Kidney glomerular epithelial cell (primary cell): Measurements from ENCODE around the gene ANKRD28.
"Not testable (repeated sequence)": the region's sequence is repeated elsewhere in the genome, so short reads cannot be mapped to it uniquely, and the experiment has no call there.

Experiments used
- DNase-seq: peaks from one replicate; lab custom pipeline; 2025; lab: John Stamatoyannopoulos, UW

The ANKRD28 gene

DNA sequence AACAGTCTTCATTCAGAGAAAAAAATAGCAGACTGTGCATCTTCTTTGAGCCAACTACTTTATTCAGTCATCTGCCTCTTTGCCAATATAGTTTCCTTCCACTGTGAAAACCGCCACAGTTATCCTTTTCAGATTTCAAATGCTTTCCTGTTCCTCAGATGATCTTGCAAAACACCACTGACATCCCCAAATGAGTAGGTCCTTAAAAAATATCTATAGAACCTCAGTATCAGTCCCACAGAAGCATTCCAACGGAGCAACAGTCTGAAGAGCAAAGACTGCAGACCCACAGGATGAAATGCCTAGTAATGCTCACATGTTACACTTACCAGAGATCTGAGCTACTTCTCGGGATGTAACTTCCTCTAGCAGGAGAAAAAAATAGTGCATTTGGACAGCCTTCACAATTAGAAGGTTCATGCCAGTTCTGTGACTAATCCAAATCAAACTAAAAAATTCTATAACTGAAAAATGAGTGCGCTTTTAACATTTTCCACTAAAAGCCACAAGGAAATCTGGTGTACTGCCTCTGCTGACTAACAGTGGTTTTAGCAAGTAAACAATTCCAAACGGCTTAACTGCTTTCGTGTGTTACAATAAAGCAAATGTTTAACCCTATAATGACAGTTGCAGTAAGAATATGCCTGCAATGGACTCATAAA, at the start of gene ANKRD28:
Gene ANKRD28 (minus strand): TSS at position 338 of the 662 bp plus-strand sequence. CDS start 1,458 bp downstream, outside the sequence.
- peak; percentile 88 for DNase-seq

DNA sequence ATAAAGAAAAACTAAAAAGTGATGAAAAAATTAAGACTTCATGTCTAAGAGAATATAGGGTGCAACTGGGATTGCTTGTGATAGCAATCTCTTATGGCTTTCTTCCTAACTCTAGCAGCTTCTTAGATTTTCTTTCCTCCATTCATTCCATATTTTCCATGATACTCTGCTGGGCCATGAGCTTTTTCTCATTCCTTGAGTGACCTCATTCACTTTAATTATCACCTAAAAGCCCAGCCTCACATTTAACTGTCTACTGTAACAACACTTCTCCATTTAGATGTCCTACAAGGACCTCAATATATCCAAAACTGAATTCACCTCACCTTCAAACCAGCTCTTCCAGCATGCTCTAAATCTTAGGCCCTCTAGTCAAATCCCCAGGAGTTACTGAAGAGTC, 49.5 kb upstream of the ANKRD28 start:
- no peak for DNase-seq

DNA sequence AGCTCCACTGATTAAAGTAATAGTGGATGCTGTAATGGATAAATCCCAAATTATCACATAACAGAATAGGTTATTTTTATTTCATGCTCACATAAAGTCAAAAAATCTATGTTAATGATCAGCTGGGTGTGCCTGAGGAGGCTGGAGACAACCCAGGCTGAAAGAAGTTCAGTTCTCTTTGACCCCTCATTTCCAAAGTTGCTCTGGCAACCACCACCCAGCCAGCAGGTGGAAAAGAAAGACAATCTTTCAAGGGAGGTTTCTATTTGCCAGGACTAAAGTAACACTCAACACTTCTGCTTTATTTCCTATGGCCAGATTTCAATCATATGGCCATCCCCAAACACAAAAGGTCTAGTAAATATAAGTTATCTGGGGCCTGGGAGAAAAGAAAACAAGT, 48.8 kb upstream of the ANKRD28 start:
- DNase-seq, result no peak

DNA sequence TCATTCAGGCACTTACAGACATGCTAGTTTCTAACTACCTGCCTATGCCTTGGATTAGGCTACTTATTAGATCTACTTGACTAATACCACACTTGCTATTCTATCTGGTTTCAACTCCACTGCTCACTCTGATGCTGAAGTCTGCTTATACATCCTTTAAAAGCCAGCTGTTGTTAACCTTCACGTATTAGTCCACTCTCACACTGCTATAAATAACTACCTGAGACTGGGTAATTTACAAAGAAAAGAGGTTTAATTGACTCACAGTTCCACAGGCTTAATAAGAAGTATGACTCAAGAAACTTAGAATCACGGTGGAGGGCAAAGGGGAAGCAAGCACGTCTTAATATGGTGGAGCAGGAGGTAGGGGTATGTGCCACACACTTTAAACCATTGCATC, 47.7 kb upstream of the ANKRD28 start:
- no peak for DNase-seq

DNA sequence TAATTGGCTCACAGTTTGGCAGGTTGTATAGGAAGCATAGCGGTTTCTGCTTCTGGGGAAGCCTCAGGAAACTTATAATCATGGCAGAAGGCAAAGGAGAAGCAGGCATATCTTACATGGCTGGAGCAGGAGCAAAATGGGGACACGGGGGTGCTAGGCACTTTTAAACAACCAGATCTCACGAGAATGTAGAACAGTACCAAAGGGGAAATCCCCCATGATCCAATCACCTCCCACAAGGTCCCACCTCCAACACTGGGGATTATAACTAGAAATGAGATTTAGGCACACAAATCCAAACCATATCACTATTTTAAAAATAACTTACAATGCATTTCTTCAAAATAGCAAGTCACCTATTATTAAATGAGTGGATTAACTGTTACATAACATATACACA, 47.1 kb upstream of the ANKRD28 start:
- no peak for DNase-seq

DNA sequence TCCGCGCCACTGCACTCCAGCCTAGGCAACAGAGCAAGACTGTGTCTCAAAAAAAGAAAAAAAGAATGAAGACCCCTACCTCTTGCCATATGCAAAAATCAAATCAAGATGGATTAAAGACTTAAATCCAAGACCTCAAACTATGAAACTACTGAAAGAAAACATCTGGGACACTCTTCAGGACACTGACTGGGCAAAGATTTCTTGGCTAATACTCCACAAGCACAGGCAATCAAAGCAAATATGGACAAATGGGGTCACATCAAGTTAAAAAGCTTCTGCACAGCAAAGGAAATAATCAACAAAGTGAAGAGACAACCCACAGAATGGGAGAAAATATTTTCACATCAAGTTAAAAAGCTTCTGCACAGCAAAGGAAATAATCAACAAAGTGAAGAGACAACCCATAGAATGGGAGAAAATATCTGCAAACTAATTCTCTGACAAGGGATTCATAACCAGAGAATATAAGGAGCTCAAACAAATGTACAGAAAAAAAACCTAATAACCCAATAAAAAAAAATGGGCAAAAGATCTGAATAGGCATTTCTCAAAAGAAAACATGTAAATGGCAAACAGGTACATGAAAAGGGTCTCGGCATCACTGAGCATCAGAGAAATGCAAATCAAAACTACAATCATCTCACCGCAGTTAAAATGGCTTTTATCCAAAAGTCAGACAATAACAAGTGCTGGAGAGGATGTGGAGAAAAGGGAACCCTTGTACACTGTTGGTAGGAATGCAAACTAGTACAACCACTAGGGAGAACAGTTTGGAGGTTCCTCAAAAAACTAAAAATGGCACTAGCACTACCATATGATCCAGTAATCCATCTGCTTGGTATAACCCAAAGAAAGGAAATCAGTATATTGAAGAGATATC, 43.6 kb upstream of the ANKRD28 start:
- not testable (repeated sequence) for DNase-seq

DNA sequence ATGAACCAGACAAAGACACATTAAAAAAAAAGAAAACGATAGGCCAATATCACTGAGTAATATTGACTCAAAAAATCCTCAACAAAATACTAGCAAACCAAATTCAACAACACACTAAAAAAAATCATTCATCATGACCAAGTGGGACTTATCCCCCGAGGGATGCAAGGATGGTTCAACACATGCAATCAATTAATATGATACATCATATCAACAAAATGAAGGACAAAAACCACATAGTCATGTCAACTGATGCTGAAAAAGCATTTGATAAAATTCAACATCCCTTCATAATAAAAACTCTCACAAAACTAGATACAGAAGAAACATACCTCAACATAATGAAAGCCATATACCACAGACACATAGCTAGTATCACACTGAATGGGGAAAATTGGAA, 41.8 kb upstream of the ANKRD28 start:
- no peak for DNase-seq

DNA sequence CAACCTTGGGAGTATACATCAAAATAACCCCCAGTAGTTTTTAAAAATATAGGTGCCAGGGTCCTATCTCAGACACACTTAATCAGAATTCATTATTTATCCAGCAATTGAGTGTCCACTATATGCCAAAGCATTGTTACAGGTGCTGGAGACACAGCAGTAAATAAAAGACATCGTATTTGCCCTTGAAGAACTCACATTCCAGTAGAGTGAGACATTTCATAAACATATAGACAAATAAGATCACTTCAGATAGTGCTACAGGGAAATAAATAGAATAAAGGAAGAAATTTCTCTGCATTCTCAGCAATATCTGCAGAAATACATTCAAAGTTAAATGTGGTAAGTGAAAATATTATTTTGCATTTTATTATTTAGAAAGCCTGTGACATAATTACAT, 34.1 kb upstream of the ANKRD28 start:
- no peak for DNase-seq

DNA sequence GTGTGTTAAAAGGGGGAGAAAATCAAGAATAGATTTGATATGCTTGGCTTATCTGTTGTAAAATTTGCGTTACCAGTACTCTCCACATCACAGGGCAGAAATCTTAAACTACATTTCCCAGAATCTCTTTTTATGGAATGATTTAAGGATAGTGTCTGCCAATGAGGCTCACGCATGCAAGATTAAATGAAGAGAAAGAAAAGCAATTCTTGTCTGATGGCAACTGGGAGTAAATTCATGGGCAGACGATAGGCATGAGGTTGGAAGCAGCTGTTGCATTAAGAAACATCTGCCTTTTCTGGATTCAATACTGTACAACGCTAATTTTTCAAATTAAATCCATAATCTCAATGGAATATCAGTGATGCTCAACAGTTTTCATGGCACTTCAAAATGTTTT, 27.2 kb upstream of the ANKRD28 start:
- no peak for DNase-seq

DNA sequence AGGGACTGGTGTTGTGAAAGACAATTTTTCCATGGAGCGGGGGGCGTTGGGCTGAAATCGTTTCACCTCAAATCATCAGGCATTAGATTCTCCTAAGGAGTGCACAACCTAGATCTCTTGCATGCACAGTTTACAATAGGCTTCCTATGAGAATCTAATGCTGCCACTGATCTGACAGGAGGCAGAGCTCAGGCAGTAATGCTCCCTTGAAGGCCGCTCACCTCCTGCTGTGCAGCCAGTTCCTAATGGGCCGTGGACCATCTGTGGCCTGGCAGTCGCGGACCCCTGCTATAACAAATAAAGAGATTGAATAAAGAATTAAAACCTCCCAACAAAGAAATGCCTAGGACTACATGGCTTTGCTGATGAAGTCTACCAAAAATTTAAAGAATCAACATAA, 25.3 kb upstream of the ANKRD28 start:
- DNase-seq, result no peak

DNA sequence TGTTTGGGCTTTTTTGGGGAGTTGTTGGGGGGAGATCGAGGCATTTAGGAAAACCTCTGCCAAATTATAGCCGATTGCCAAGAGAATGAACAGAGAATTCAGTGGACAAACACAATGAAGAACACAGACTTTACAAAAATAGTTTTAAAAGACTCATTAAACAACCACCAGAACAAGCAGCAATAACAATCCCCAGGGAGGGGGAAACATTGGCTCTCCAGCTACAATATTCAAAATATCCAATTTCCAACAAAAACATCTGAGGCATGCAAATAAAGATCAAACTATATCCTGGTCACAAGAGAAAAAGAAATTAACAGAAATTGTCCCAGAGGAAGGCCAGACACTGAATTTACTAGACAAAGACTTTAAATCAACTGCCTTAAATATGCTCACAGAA, 24.5 kb upstream of the ANKRD28 start:
- DNase-seq, result no peak

DNA sequence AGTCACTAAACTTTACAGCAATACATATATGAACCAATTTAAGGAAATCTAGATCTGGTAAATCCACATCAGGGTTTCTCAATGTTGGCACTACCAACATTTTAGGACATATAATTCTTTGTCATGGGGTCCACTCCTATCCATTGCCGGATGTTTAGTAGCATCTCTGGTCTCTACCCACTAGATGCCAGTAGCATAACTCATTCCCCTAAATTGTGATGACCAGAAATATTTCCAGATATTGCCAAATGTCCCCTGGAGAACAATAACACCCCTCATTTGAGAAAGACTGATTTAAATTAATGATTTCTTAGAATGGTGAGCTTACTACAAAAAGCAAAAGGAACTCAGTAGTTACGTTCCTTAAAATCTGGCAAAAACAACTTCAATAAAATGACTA, 23.1 kb upstream of the ANKRD28 start:
- no peak for DNase-seq

DNA sequence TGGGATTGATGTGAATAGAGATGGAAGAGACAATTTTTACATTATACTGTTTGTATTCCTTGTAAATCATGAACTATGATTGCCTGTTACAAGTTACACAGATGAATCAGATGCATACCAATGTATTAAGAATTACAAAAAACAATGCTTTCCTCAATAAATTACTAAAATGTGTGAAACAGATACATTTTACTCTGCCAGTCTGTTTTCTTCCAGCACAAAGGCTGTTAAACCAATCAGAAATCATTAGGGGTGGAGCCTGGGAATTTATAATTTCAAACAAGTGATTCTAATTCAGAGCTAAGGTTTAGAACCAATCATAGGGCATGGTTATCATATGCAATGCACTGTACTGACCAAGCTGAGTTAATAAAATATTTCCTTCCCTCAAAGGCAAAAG, 21.8 kb upstream of the ANKRD28 start:
- DNase-seq, result peak; percentile 20

DNA sequence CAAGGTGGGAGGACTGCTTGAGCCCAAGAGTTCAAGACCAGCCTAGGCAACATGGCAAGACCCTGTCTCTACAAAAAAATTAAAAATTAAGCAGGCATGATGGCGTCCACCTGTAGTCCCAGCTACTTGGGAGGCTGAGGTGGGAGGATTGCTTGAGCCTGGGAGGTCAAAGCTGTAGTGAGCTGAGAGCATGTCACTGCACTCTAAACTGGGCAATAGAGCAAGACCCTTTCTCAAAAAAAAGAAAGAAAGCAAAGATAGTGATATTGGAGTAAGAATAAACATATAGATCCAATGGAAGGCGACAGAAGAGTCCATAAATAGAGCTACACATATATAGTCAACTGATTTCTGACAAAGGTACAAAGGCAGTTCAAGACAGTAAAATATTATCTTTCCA, 21.3 kb upstream of the ANKRD28 start:
- no peak for DNase-seq

DNA sequence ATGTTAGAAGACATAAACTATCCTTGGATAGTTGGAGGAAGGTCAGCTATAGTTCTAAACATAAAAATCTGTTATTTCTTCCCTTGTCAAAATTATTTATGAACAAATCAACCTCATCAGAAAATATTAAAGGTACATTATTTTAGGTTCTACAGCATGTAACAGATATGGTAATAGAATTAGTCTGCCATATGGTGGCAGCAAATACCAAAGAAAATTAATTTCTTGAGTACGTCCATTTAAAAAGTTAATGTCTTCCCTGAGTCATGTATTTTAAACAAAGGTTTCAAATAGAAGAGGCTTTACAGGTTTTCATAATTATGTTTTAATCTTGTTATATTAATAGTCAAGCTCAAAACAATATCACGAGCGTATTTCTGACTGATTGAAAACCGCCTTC, 17.9 kb upstream of the ANKRD28 start:
- DNase-seq, result peak; percentile 46

DNA sequence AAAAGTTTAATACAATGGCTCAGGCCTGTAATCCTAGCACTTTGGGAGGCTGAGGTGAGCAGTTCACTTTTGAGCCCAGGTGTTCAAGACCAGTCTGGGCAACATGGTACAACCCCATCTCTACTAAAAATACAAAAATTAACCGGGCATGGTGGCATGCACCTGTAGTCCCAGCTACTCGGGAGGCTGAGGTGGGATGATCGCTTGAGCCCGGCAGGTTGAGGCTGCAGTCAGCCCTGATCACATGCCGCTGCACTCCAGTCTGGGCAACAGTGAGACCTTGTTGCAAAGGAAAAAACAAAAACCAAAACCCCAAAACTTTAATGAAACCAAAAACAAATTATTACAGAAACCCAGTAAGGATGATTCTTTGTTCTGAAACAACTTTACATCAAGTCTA, 15.3 kb upstream of the ANKRD28 start:
- not testable (repeated sequence) for DNase-seq

DNA sequence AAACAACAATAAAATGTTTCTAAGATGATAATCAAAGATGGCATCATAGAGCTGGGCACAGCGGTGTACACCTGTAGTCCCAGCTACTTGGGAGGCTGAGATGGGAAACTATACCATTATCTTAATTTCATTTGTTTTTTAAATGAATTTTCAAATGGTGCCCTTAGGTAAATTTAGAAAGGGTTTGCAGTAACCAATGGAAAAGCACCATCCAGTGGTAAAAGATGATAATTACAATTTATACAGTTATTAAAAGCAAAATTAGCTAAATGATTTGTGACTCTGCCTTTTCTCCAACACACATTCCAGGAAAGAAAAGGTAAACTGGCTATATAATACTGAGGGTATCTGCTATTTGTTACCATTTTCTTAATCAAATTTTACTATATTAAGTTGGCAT, 14.4 kb upstream of the ANKRD28 start:
- DNase-seq, result peak; percentile 34

DNA sequence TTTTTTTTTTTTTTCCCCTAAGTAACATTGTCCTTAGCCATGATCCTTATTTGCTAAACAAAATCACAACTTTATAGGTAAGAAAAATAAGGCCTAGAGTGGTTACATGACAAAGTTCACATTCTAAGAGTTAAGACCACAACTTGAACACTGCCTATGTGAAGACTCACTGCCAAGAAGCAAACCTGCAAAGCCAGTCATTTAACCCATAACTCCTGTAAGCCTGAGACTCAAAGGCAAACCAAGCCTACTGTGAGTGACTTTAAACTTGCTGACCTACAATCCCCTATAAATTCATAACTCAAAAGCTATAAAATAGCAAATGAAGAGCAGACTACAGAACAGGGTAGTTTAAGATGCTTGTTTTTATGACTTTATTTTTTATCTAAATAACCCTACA, 12.9 kb upstream of the ANKRD28 start:
- DNase-seq, result no peak

DNA sequence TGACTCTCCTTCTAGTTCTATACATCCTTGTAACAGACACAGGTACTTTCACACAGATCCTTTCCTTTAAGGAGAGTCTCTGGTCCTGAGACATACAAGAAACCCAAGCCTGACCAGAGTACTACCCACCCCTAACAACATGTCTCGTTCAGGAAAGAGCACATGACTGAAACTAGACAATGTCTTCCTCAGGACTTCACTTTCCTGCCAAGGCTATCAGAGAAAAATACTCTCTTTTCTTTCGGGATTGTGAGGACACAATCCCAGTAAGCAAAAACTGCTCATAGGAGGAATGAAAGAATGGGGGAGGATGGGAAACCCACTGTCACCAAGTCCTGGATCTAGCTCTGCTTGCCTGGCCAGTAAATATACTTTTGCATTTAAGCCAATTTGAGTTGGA, 11.5 kb upstream of the ANKRD28 start:
- no peak for DNase-seq

DNA sequence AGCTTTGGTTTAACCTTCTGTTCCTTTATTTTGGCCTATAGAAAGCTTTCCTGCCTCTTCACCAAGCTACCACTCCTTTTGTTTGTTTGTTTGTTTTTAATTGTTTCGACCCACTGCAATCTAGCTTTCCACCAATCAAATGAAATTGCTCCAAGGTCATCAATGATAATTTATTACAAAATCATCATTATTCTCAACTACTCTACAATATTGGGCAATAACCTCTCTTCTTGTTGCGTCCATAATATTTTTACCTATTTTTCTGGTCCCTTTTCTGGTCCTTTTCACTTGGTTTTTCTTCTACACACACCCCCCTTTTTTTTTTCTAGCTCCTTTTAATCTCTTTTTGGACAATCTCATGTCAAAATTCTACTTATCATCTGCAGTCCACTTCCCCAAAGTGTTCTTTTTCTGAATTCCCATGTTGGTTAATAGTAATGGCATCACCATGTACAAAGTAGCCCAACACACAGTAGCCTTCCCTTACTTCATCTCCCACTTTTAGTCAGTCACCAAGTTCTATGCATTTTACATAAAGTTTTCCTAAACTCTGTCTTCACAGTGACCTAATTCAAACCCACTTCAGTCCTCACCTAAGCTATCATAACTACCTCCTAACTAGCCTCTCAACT, 11.0 kb upstream of the ANKRD28 start:
- DNase-seq, result no peak

DNA sequence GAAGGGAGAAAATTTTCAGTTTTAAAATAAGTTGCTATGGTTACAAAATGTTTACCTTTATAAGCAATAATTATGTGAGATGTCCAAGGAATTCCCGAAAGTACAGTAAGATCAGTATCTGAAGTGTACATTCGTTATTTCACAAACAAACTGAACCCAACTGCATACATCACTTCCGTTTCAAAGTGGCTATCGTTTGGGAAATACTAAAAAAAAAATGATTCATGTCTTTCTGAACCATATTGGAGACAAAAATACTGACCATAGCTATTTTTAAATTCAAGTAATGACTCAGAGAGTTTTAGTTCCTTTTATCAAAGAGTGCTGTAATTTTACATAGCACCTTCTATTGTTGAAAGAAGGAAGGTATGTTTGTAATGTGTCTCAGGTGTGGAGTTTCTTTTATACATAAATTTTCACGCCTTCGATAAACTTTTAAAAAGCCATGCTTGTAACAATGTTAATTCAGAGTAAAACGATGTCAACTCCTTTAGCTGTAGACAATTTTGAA, 8.0 kb upstream of the ANKRD28 start:
- DNase-seq, result no peak

DNA sequence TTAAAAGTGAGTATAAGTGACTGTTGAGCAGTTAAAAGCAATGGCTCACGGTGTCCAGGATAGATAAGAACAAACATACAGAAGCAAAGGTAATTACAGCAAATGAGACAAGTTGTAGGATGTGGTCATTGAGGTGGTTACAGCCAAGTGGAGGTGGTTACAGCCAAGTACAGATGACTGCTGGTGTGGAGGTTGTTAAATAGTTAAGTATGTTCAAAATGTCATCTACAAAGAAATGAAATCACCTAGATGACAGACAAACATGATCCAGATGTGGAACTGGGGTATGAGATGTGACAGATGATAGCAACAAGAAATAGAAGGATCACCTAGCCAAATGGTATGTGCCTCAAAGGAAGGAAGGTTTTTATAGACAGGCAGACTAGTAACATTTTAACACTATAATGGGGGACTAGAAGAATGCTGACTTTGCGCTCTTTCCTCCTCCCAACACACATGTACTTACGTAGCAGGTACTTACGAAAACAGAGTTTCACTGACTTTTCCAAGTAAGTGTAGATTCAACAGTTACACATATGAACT, 6.8 kb upstream of the ANKRD28 start:
- DNase-seq, result no peak

DNA sequence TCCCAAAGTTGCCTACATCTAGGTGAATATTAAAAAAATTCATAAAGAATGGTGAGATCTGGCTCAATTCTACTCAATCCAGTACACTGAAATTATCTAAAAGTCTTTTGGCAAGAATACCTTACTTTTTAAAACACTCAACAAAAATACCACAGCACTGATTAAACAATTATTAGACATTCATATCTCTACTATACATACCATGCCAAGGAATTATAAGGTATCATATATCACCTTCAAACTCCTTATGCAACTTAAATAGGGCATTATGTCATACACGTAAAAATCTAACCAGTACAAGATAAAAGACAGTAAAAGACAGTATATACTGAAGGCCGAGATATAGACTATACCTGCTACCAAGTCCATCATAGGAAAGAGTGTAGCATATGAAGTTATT, 6.1 kb upstream of the ANKRD28 start:
- no peak for DNase-seq
